Calu3 (cell line): ENCODE measurements around the gene B3GNT4. TPM values are rescaled to one million over a fixed set of nuclear protein-coding genes. Genes with fewer than 3 reads are reported as not detected.

Experiments used
- BruUV-seq: library from RNA; stranded (reverse); fragments of 400-500 nt; replicated peaks from 2 replicates; lab custom pipeline; 2021; lab: Mats Ljungman, UMichigan
- CTCF ChIA-PET: fragments of 300-600 bp; sonication (Branson Sonifier 250); formaldehyde crosslinking; loops from one replicate; lab custom pipeline; 2022; ENCODE audit warnings: antibody characterized with exemption; lab: Charles Lee
- DNase-seq: peaks from one replicate; pipeline ENCODE4 v3.0.0; 2022
- H3K27ac Mint-ChIP-seq: one replicate; pipeline ENCODE4 v1.8.0; 2022; ENCODE audit warnings: mixed read lengths; ENCODE audit not compliant: unreplicated experiment
- H3K27me3 Mint-ChIP-seq: one replicate; pipeline ENCODE4 v1.8.0; 2022; ENCODE audit warnings: mixed read lengths; ENCODE audit not compliant: unreplicated experiment
- H3K36me3 Mint-ChIP-seq: one replicate; pipeline ENCODE4 v1.8.0; 2022; ENCODE audit warnings: mild to moderate bottlenecking, moderate library complexity, mixed read lengths; ENCODE audit not compliant: insufficient read depth, unreplicated experiment
- H3K4me1 Mint-ChIP-seq: one replicate; pipeline ENCODE4 v1.8.0; 2022; ENCODE audit warnings: mild to moderate bottlenecking, low read depth, mixed read lengths; ENCODE audit not compliant: unreplicated experiment
- H3K4me3 Mint-ChIP-seq: one replicate; pipeline ENCODE4 v1.8.0; 2022; ENCODE audit warnings: mild to moderate bottlenecking, low read depth, moderate library complexity, mixed read lengths; ENCODE audit not compliant: unreplicated experiment
- H3K9me3 Mint-ChIP-seq: one replicate; pipeline ENCODE4 v1.8.0; 2022; ENCODE audit warnings: low read depth, mixed read lengths; ENCODE audit not compliant: unreplicated experiment
- intact Hi-C: fragments of 100-400 bp; cut with micrococcal nuclease; formaldehyde crosslinking; loops from one replicate; pipeline ENCODE4 v1.10.0; 2022; ENCODE audit not compliant: unreplicated experiment
- total RNA-seq: library from RNA; stranded (reverse); gene quantifications from 2 replicates; pipeline ENCODE4 v1.2.3, GENCODE V29; 2022
- TF ChIP-seq, protein P1 (sequence below): fragments of 200-600 bp; IDR thresholded peaks from one replicate; pipeline ENCODE4 v1.8.0; 2022; ENCODE audit warnings: antibody characterized with exemption; ENCODE audit not compliant: unreplicated experiment

The B3GNT4 gene
- total RNA-seq, 1 experiment from 2014 or later, result 0.47 TPM

DNA sequence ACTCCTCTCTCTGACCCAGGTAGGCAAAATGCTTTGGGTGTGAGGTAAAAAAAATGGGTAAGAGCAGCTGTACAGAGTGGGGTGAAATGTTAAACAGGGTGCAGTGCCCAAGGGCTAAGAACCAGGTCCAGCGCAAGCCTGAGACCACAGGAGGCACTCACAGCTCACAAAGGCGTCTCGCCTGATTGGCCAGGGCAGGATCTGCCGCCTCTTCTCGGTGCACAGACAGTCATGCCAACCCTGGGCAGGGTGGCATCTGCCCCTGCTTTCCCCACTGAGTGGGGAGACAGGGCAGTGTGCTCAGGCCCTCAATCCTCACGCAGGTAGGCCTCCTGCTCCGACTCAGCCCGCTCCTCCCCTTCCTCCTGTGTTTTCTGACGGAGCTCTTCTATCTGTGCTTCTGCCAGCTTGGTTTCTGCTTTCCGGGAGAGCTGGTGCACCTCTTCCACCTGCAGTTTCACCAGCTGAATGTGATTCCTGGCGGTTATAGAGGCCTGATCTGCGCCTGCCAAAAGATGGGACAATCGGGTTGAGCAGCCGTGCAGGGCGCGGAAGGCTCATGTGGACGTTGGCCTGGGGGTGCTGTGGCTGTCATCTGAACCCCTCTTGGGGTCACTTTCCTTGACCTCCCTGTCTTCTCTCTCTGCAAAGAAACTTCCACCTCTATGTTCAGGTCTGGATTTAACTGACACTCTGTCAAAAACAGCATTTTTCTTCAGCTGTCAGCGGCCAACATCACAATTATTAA, 4.7 kb downstream of the B3GNT4 start:
- CTCF ChIA-PET, result no interaction called here
- Mint-ChIP-seq H3K36me3 (peaks cover 78% of the 10 kb centered on the region), H3K4me3 (no peak overlapping the region), H3K4me1 (no peaks in the 10 kb centered on the region), H3K27me3 (peaks cover 30% of the 10 kb centered on the region), H3K27ac (no peak overlapping the region), H3K9me3 (no peaks in the 10 kb centered on the region)
- no peak for DNase-seq
- intact Hi-C loops, result no loop called here
- BruUV-seq, result TSS peak; percentile 32
- TF ChIP-seq, protein P1, sequence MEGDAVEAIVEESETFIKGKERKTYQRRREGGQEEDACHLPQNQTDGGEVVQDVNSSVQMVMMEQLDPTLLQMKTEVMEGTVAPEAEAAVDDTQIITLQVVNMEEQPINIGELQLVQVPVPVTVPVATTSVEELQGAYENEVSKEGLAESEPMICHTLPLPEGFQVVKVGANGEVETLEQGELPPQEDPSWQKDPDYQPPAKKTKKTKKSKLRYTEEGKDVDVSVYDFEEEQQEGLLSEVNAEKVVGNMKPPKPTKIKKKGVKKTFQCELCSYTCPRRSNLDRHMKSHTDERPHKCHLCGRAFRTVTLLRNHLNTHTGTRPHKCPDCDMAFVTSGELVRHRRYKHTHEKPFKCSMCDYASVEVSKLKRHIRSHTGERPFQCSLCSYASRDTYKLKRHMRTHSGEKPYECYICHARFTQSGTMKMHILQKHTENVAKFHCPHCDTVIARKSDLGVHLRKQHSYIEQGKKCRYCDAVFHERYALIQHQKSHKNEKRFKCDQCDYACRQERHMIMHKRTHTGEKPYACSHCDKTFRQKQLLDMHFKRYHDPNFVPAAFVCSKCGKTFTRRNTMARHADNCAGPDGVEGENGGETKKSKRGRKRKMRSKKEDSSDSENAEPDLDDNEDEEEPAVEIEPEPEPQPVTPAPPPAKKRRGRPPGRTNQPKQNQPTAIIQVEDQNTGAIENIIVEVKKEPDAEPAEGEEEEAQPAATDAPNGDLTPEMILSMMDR, result no peak

DNA sequence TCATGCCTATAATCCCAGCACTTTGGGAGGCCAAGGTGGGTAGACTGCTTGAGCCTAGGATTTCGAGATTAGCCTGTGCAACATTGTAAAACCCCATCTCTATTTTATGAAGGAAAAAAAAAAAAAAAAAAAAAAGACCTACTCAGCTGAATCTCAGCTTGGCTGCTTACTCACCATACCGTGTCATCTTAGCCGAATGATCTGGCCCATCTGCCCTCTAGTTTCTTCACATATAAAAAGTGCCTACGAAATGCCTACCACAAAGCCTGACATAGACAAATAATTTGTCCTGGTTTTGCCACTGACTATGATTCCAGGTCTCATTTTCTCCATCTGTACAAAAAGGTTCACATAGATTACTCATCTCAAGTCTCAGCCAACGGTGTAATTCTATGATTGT, 12.3 kb downstream of the B3GNT4 start:
- Mint-ChIP-seq H3K4me3 (no peak overlapping the region), H3K9me3 (no peaks in the 10 kb centered on the region), H3K4me1 (no peaks in the 10 kb centered on the region), H3K27me3 (no peaks in the 10 kb centered on the region), H3K27ac (no peak overlapping the region), H3K36me3 (peaks cover 83% of the 10 kb centered on the region)
- CTCF ChIA-PET, result no interaction called here
- no peak for DNase-seq
- TF ChIP-seq, protein P1, result no peak
- intact Hi-C loops, result no loop called here
- no TSS peak for BruUV-seq

- Mint-ChIP-seq H3K27ac (no peak overlapping the region), H3K36me3 (peaks cover 84% of the 10 kb centered on the region)
- CTCF ChIA-PET, result no interaction called here
Measured at GRCh38 chr12:122216445-122216844, 12.9 kb downstream of the B3GNT4 start.

GRCh38 chr12:122225683-122226365, 22.3 kb downstream of the B3GNT4 start, which contains the start of gene DIABLO:
Gene DIABLO, minus strand, starts transcription at chr12:122226052. Its CDS starts 38 bp downstream, at chr12:122226014.
- intact Hi-C loops, result no loop called here
- H3K36me3 Mint-ChIP-seq, result peaks cover 50% of the 10 kb centered on the region
- CTCF ChIA-PET, result interaction anchor here (0.6 to 0.7 kb wide), 3 partner anchors 235 to 1923 kb away, joined by 3 to 8 read pairs (median 4); partner anchors contain the start of gene SIRT4
- H3K27me3 Mint-ChIP-seq, result no peaks in the 10 kb centered on the region
- DNase-seq, result peak; percentile 100
- no TSS peak for BruUV-seq
- peaks cover 15% of the 10 kb centered on the region for H3K4me1 Mint-ChIP-seq
- H3K4me3 Mint-ChIP-seq, result peak within 1 kb of the TSS; percentile 99
- peak within 1 kb of the TSS; percentile 97 for H3K27ac Mint-ChIP-seq
- TF ChIP-seq, protein P1, result no peak
- H3K9me3 Mint-ChIP-seq, result no peaks in the 10 kb centered on the region

More at GRCh38 chr12:122216445-122216844, 12.9 kb downstream of the B3GNT4 start:
- no peak overlapping the region for H3K4me3 Mint-ChIP-seq
- TF ChIP-seq, protein P1, result no peak
- no peaks in the 10 kb centered on the region for H3K4me1 Mint-ChIP-seq
- H3K9me3 Mint-ChIP-seq, result no peaks in the 10 kb centered on the region
- no peak for DNase-seq
- no TSS peak for BruUV-seq
- intact Hi-C loops, result no loop called here
- no peaks in the 10 kb centered on the region for H3K27me3 Mint-ChIP-seq
